Adrenal gland (tissue), 12 donors: Measurements from ENCODE around the gene HBB. TPM values are rescaled to one million over a fixed set of nuclear protein-coding genes. Genes with fewer than 3 reads are reported as not detected.
"Not testable (repeated sequence)": the region's sequence is repeated elsewhere in the genome, so short reads cannot be mapped to it uniquely, and the experiment has no call there.

Source experiments
- DNase-seq, 7 donors: peaks; one replicate each; pipeline ENCODE4 v3.0.0-alpha.2; 2019 to 2020
- H3K27ac ChIP-seq, 5 donors: fragments of 200-600 bp; sonication (generic) in 4 of 5; 1 replicate in 3 of 5; 2 replicates in 2 of 5; pipeline versions ENCODE4 v1.5.1 to v1.8.0; 2016 to 2020; ENCODE audit warnings: mild to moderate bottlenecking in 1 of 5
- H3K27me3 ChIP-seq: fragments of 200-600 bp; 2 replicates; pipeline ENCODE4 v1.8.0; 2021
- H3K36me3 ChIP-seq, 2 donors: fragments of 200-600 bp; replicated peaks in 1 of 2; 1 replicate in 1 of 2; 2 replicates in 1 of 2; pipeline versions ENCODE4 v1.5.1 to v1.8.0; 2018 to 2022
- H3K4me1 ChIP-seq, 2 donors: fragments of 200-600 bp; replicated peaks in 1 of 2; 1 replicate in 1 of 2; 2 replicates in 1 of 2; pipeline versions ENCODE4 v1.5.1 to v1.8.0; 2018 to 2021
- H3K4me3 ChIP-seq, 4 donors: fragments of 200-600 bp; sonication (generic) in 3 of 4; one replicate each; pipeline ENCODE4 v1.5.1; 2016 to 2018
- H3K9me3 ChIP-seq, 3 donors: fragments of 200-600 bp; sonication (generic) in 1 of 3; replicated peaks in 1 of 3; 1 replicate in 2 of 3; 2 replicates in 1 of 3; pipeline versions ENCODE4 v1.5.1 to v1.8.0; 2016 to 2021
- POLR2A ChIP-seq, 2 donors: fragments of 450-650 bp; IDR thresholded peaks; one replicate each; pipeline ENCODE4 v1.6.1; 2017; ENCODE audit warnings: antibody characterized with exemption in 2 of 2, mild to moderate bottlenecking in 2 of 2, moderate library complexity in 1 of 2
- WGBS, 4 donors: extraction: QIAGEN DNeasy Blood & Tissue Kit in 2 of 4; methylation state at CpG; one replicate each; pipeline versions ENCODE4 v1.1.5 to v1.1.7; 2013 to 2017; 5-methylcytosine and 5-hydroxymethylcytosine counted together
- intact Hi-C, 2 donors: fragments of 100-400 bp; cut with DNase I; formaldehyde crosslinking; loops; one replicate each; pipeline versions ENCODE4 v1.14.1 to v1.15.0; 2022 to 2023
- polyA plus RNA-seq, 3 donors: library from polyadenylated mRNA; stranded (reverse); fragments of 200-250 nt in 2 of 3; fragments of 350-450 nt in 1 of 3; fragmentation: Illumina TruSeq in 1 of 3; extraction: RNeasy Lipid Tissue Mini Kit (QIAGEN cat#74804) in 1 of 3; gene quantifications; one replicate each; pipeline ENCODE4 v1.2.3, GENCODE V29; 2013 to 2014
- total RNA-seq, 9 donors: library from RNA; depleted of rRNA in 4 of 9; stranded (reverse); fragments of >200 nt in 4 of 9; fragments of 120-200 nt in 1 of 9; fragmentation: NEBNext Ultra II Directional in 1 of 9; extraction: Animal tissue kit (Norgen Biotek cat#: 25700) in 1 of 9; gene quantifications; one replicate each; pipeline versions ENCODE4 v1.1.0 to v1.2.4, GENCODE V29; 2013 to 2023
- TF ChIP-seq, protein P1 (sequence below), 6 experiments: fragments of 450-650 bp in 4 of 6; fragments of 200-600 bp in 2 of 6; sonication (generic) in 1 of 6; IDR thresholded peaks; 1 replicate in 5 of 6; 2 replicates in 1 of 6; pipeline versions ENCODE4 v1.5.1 to v1.8.0; 2016 to 2021; ENCODE audit warnings: antibody characterized with exemption in 6 of 6, mild to moderate bottlenecking in 2 of 6, moderate library complexity in 1 of 6
- donor health status: healthy with polysubstance abuse.
- donor health status: Bipolar disorder and iron deficiency.
- donor health status: DM: yes; HTN: yes; CAD: no.
- donor health status: DM: no; HTN: no; CAD: no.
- donor health status: DM: no; HTN: no; CAD: no.
- donor health status: DM: yes; HTN: yes; CAD: no.

HBB gene
- total and polyA plus RNA-seq, 12 donors: 1.1 to 794 (median 10.3) TPM

DNA sequence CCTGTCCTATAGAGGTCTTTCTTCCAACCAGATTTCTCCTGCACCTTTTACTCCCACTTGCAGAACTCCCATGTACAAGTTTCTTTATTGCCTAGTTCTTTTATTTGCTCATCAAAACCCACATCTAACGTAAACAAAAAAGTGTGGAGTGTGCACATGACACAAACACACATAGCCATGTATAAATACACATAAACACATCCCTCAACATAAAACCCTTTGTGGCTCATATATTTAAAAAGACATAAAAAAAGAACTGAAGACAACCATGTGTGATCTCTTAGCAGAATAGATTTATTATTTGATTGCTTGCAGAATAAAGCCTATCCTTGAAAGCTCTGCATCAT, 26.0 kb upstream of the HBB start:
- Histone ChIP-seq H3K27me3 (no peaks in the 10 kb centered on the region), H3K4me3 (no peak overlapping the region), H3K27ac (no peak overlapping the region), H3K4me1 (no peaks in the 10 kb centered on the region), H3K9me3 (no peaks in the 10 kb centered on the region), H3K36me3 (no peaks in the 10 kb centered on the region)
- DNase-seq: no peak
- WGBS, 4 donors: 55 to 62% (median 56%) methylated on average over 1 of the region's 1 CpG
- no peak for TF ChIP-seq POLR2A (IDR thresholded peaks at IDR 0.05)
- TF ChIP-seq, protein P1, sequence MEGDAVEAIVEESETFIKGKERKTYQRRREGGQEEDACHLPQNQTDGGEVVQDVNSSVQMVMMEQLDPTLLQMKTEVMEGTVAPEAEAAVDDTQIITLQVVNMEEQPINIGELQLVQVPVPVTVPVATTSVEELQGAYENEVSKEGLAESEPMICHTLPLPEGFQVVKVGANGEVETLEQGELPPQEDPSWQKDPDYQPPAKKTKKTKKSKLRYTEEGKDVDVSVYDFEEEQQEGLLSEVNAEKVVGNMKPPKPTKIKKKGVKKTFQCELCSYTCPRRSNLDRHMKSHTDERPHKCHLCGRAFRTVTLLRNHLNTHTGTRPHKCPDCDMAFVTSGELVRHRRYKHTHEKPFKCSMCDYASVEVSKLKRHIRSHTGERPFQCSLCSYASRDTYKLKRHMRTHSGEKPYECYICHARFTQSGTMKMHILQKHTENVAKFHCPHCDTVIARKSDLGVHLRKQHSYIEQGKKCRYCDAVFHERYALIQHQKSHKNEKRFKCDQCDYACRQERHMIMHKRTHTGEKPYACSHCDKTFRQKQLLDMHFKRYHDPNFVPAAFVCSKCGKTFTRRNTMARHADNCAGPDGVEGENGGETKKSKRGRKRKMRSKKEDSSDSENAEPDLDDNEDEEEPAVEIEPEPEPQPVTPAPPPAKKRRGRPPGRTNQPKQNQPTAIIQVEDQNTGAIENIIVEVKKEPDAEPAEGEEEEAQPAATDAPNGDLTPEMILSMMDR (IDR thresholded peaks at IDR 0.05): no peak
- intact Hi-C loops: no loop called here

DNA sequence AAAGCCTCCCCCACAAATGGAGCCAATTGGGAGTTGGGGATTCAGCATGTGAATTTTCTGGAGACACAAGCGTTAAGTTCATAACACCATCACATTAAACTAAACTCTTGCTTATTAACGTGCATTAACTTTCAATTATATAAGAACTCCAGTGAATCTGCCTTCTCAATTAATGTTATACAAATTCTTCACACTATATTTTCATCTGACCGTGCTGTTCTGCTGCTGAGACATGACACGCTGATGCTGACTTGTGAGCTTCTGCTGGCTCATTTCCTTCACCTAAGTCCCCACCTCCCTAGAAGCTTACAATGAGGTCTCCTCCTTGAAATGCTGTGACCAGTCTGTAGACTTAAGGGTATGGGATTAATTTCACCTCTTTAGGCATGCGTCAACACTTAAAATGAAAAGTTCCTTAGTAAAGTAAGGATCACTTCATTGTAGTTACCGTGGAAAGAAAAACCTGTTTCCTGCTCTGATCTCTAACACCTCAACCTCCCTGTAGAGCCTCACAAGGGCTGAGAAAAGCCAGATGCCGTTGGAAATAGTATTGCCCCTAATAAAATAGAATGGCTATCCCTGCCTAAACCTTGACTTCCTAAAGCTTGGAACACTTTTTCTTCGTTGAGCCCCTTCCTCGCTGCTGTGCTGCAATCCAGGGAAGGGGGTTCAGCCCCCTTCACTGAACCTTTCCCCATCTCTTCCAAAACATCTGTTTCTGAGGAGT, 25.5 kb upstream of the HBB start:
- DNase-seq: no peak
- no peaks in the 10 kb centered on the region for H3K4me1 ChIP-seq
- H3K36me3 ChIP-seq: no peaks in the 10 kb centered on the region
- H3K9me3 ChIP-seq: no peaks in the 10 kb centered on the region
- no peaks in the 10 kb centered on the region for H3K27me3 ChIP-seq
- intact Hi-C loops: no loop called here
- no peak overlapping the region for H3K27ac ChIP-seq
- 53 to 64% (median 57%) methylated on average over 9 of the region's 9 CpGs for WGBS, 4 donors
- TF ChIP-seq, protein P1 (IDR thresholded peaks at IDR 0.05): no peak
- no peak for TF ChIP-seq POLR2A (IDR thresholded peaks at IDR 0.05)
- no peak overlapping the region for H3K4me3 ChIP-seq

DNA sequence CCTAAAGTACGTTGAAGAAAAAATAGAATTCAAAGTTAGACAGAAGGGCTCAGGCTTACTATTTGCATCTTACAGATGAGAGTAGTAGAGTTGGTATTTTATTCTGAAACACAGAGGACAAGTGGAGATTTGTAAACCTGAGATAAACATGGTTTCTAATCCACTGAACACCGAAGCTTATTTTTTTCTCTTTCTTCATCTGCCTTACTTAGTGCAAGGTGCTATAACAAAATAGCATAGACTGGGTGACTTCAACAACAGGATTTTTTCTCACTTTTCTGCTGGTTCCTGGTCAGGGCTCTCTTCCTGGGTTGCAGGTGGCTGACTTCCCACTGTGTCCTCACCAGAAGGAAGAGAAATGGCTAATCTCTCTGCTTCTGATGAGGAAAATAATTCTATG, 24.9 kb upstream of the HBB start:
- Histone ChIP-seq H3K4me3 (no peak overlapping the region), H3K36me3 (no peaks in the 10 kb centered on the region), H3K27me3 (no peaks in the 10 kb centered on the region), H3K4me1 (no peaks in the 10 kb centered on the region), H3K9me3 (no peaks in the 10 kb centered on the region), H3K27ac (no peak overlapping the region)
- no peak for DNase-seq
- TF ChIP-seq POLR2A (IDR thresholded peaks at IDR 0.05): no peak
- intact Hi-C loops: no loop called here
- WGBS, 4 donors: 22 to 61% (median 58%) methylated on average over 2 of the region's 2 CpGs

DNA sequence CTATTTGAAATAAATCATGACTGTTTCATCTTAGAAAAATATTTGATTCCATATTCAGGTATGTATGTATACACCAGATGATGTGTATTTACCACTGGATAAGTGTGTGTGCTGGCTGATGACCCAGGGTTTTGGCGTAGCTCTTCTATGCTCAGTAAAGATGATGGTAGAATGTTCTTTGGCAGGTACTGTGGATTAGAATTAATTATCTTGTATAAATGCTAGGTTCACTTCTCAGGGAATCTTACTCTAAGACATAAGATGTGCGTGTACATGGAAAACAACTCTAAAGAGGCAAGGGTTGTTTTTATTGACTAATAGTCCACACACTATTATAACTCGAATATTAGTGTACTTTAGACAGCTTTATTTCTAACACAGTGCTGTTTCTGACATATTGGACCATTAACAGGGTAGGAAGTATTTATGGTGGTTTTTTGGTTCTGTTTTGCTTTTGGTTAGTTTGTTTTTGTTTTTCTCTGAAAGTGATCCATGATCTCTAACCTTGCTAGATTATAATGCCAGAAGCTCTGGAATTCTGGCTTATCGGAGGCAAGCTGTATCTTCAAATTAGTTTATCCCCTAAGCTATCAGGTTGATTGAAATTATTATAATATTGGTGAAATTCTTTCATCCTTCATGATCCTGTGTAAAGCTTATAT, 23.8 kb upstream of the HBB start:
- intact Hi-C loops: no loop called here
- TF ChIP-seq, protein P1 (IDR thresholded peaks at IDR 0.05): no peak
- no peak for TF ChIP-seq POLR2A (IDR thresholded peaks at IDR 0.05)
- no peaks in the 10 kb centered on the region for H3K9me3 ChIP-seq
- no peak overlapping the region for H3K27ac ChIP-seq
- no peaks in the 10 kb centered on the region for H3K27me3 ChIP-seq
- WGBS, 4 donors: 73 to 85% (median 80%) methylated on average over 4 of the region's 4 CpGs
- no peaks in the 10 kb centered on the region for H3K4me1 ChIP-seq
- no peaks in the 10 kb centered on the region for H3K36me3 ChIP-seq
- H3K4me3 ChIP-seq: no peak overlapping the region
- DNase-seq: no peak

DNA sequence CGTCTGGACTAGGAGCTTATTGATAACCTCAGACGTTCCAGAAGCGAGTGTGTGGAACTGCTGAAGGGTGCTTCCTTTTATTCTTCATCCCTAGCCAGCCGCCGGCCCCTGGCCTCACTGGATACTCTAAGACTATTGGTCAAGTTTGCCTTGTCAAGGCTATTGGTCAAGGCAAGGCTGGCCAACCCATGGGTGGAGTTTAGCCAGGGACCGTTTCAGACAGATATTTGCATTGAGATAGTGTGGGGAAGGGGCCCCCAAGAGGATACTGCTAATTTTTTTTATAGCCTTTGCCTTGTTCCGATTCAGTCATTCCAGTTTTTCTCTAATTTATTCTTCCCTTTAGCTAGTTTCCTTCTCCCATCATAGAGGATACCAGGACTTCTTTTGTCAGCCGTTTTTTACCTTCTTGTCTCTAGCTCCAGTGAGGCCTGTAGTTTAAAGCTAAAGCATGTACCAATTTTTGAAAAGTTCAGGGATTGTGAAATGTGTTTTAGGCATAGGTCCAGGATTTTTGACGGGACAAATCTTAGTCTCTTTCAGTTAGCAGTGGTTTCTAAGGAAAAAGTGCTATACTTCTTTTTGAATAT, 23.0 kb upstream of the HBB start, which contains the start of gene HBG1:
TSS of gene HBG1 (minus strand) at position 51 of the 590 bp plus-strand sequence. CDS start 53 bp downstream, outside the sequence.
- H3K4me1 ChIP-seq, DNase-seq, H3K27me3 ChIP-seq, intact Hi-C loops, H3K36me3 ChIP-seq, H3K27ac ChIP-seq, H3K4me3 ChIP-seq, H3K9me3 ChIP-seq: not testable (repeated sequence)
- 48 to 65% (median 56%) methylated on average over 3 of the region's 9 CpGs for WGBS, 4 donors

DNA sequence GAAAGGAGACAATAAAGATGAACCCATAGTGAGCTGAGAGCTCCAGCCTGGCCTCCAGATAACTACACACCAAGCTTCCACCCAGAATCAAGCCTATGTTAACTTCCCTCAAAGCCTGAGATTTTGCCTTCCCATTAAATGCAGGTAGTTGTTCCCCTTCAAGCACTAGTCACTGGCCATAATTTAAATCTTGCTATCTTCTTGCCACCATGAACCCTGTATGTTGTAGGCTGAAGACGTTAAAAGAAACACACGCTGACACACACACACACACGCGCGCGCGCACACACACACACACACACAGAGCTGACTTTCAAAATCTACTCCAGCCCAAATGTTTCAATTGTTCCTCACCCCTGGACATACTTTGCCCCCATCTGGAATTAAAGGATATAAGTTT, 21.6 kb upstream of the HBB start:
- H3K4me1 ChIP-seq, DNase-seq, H3K4me3 ChIP-seq, H3K27me3 ChIP-seq, intact Hi-C loops, H3K9me3 ChIP-seq, H3K27ac ChIP-seq, H3K36me3 ChIP-seq: not testable (repeated sequence)
- WGBS, 4 donors: 21 to 78% (median 62%) methylated on average over 7 of the region's 7 CpGs
